HCT116 (cell line): ENCODE measurements around the gene TBXAS1. TPM values are rescaled to one million over a fixed set of nuclear protein-coding genes. Genes with fewer than 3 reads are reported as not detected.
"Not testable (repeated sequence)": the region's sequence is repeated elsewhere in the genome, so short reads cannot be mapped to it uniquely, and the experiment has no call there.

ENCODE experiments used
- ATAC-seq: fragments of 200-7000 bp; cut with Tn5 transposase; 2 replicates; pipeline ENCODE4 v1.9.1; 2020; ENCODE audit warnings: mild to moderate bottlenecking, moderate library complexity
- BruUV-seq: library from RNA; stranded (reverse); fragments of 400-500 nt; replicated peaks from 2 replicates; lab custom pipeline; 2021; lab: Mats Ljungman, UMichigan
- CTCF ChIA-PET: fragments of 300-600 bp; sonication (Branson Sonifier 250); formaldehyde crosslinking; loops from one replicate; lab custom pipeline; 2021; ENCODE audit warnings: antibody characterized with exemption; lab: Charles Lee
- POLR2A ChIA-PET: fragments of 300-600, 350-600 bp; sonication (Branson Sonifier 250); formaldehyde crosslinking; loops from one replicate; lab custom pipeline; 2021; ENCODE audit warnings: antibody characterized with exemption; lab: Charles Lee
- RAD21 ChIA-PET, 2 experiments: fragments of 300-600 bp; sonication (Branson Sonifier 250); formaldehyde crosslinking; loops; one replicate each; lab custom pipeline; 2023; ENCODE audit warnings: low total read pairs in 2 of 2; ENCODE audit not compliant: uncharacterized antibody in 2 of 2, unreplicated experiment in 2 of 2, low non-redundant PET in 1 of 2; lab: Charles Lee
- DNase-seq: peaks from one replicate; pipeline ENCODE4 v3.0.0-alpha.2; 2010; ENCODE audit warnings: low read depth, low spot score
- H2AFZ ChIP-seq: fragments of 200-600 bp; shearing (Covaris generic), sonication (generic); 2 replicates; pipeline ENCODE4 v1.6.1; 2017; ENCODE audit warnings: low read depth, mixed run types, mixed read lengths, antibody characterized with exemption, low read length; ENCODE audit not compliant: poor library complexity, severe bottlenecking
- H3K27ac ChIP-seq: 2 replicates; pipeline ENCODE4 v1.5.1; 2012; ENCODE audit warnings: low read depth, low read length
- H3K27me3 ChIP-seq: fragments of 200-600 bp; sonication (generic); 2 replicates; pipeline ENCODE4 v1.6.1; 2016; ENCODE audit warnings: mixed run types, low read length, mixed read lengths; ENCODE audit not compliant: insufficient read depth
- H3K36me3 ChIP-seq, 2 experiments: fragments of 200-500 bp in 1 of 2; fragments of 200-600 bp in 1 of 2; sonication (Bioruptor generic) in 1 of 2; sonication (generic) in 1 of 2; 2 replicates each; pipeline versions ENCODE4 v1.5.1 to v1.6.1; 2014 to 2016; ENCODE audit warnings: low read length in 2 of 2, inconsistent platforms in 1 of 2, mixed read lengths in 1 of 2, mixed run types in 1 of 2; ENCODE audit not compliant: insufficient read depth in 2 of 2, control insufficient read depth in 1 of 2
- H3K4me1 ChIP-seq, 2 experiments: fragments of 200-600 bp in 1 of 2; sonication (generic) in 1 of 2; 2 replicates each; pipeline versions ENCODE4 v1.5.1 to v1.6.1; 2012 to 2017; ENCODE audit warnings: low read length in 2 of 2, inconsistent platforms in 1 of 2, mild to moderate bottlenecking in 1 of 2, mixed read lengths in 1 of 2, mixed run types in 1 of 2, moderate library complexity in 1 of 2; ENCODE audit not compliant: insufficient read depth in 2 of 2, control insufficient read depth in 1 of 2
- H3K4me2 ChIP-seq: fragments of 200-600 bp; sonication (generic); 2 replicates; pipeline ENCODE4 v1.6.1; 2017; ENCODE audit warnings: mixed run types, low read length, mixed read lengths
- H3K4me3 ChIP-seq, 2 experiments: fragments of 200-600 bp in 1 of 2; sonication (generic) in 1 of 2; replicated peaks in 1 of 2; 2 replicates each; pipeline ENCODE4 v1.5.1; 2011 to 2016; ENCODE audit warnings: low read length in 2 of 2, control low read depth in 1 of 2, low read depth in 1 of 2, mild to moderate bottlenecking in 1 of 2, mixed read lengths in 1 of 2, mixed run types in 1 of 2
- H3K79me2 ChIP-seq: fragments of 200-600 bp; sonication (generic); 2 replicates; pipeline ENCODE4 v1.6.1; 2017; ENCODE audit warnings: mild to moderate bottlenecking, mixed run types, low read length, moderate library complexity, mixed read lengths; ENCODE audit not compliant: insufficient read depth
- H3K9ac ChIP-seq: fragments of 200-600 bp; sonication (generic); 2 replicates; pipeline ENCODE4 v1.6.1; 2016; ENCODE audit warnings: low read length, mixed read lengths
- H3K9me2 ChIP-seq: fragments of 200-600 bp; sonication (generic), shearing (Covaris generic); 2 replicates; pipeline ENCODE4 v1.6.1; 2017; ENCODE audit warnings: mixed run types, mild to moderate bottlenecking, moderate library complexity; ENCODE audit not compliant: insufficient read depth
- H3K9me3 ChIP-seq, 2 experiments: fragments of 200-500 bp in 1 of 2; fragments of 200-600 bp in 1 of 2; sonication (Bioruptor generic) in 1 of 2; sonication (generic) in 1 of 2; 2 replicates each; pipeline ENCODE4 v1.6.1; 2014 to 2017; ENCODE audit warnings: low read length in 2 of 2, mixed read lengths in 2 of 2, inconsistent platforms in 1 of 2, low read depth in 1 of 2, mild to moderate bottlenecking in 1 of 2, mixed run types in 1 of 2, moderate library complexity in 1 of 2; ENCODE audit not compliant: control insufficient read depth in 1 of 2, insufficient read depth in 1 of 2
- H4K20me1 ChIP-seq: fragments of 200-600 bp; sonication (generic), shearing (Covaris generic); 2 replicates; pipeline ENCODE4 v1.6.1; 2017; ENCODE audit warnings: mixed run types, mild to moderate bottlenecking, moderate library complexity; ENCODE audit not compliant: insufficient read depth
- CBX3 ChIP-seq: IDR thresholded peaks from 2 replicates; pipeline ENCODE4 v1.6.1; 2012; ENCODE audit warnings: low read depth
- CEBPB ChIP-seq: IDR thresholded peaks from 2 replicates; pipeline ENCODE4 v1.6.1; 2012; ENCODE audit warnings: low read depth
- EGR1 ChIP-seq: IDR thresholded peaks from 2 replicates; pipeline ENCODE4 v1.6.1; 2012; ENCODE audit warnings: low read depth
- EZH2 ChIP-seq: fragments of 200-600 bp; sonication (generic); IDR thresholded peaks from 2 replicates; pipeline ENCODE4 v1.6.1; 2017; ENCODE audit warnings: antibody characterized with exemption, mixed run types
- FOSL1 ChIP-seq: IDR thresholded peaks from 2 replicates; pipeline ENCODE4 v1.6.1; 2012; ENCODE audit warnings: low read depth
- JUND ChIP-seq: IDR thresholded peaks from 2 replicates; pipeline ENCODE4 v1.6.1; 2012
- POLR2AphosphoS5 ChIP-seq: IDR thresholded peaks from 2 replicates; pipeline ENCODE4 v1.6.1; 2011; ENCODE audit warnings: mild to moderate bottlenecking, low read depth, low read length, moderate library complexity
- SP1 ChIP-seq: IDR thresholded peaks from 2 replicates; pipeline ENCODE4 v1.6.1; 2012; ENCODE audit warnings: low read depth
- SRF ChIP-seq: IDR thresholded peaks from 2 replicates; pipeline ENCODE4 v1.6.1; 2012; ENCODE audit warnings: low read depth
- TCF7L2 ChIP-seq: IDR thresholded peaks from 2 replicates; pipeline ENCODE4 v1.7.0; 2011; ENCODE audit warnings: borderline replicate concordance, inconsistent platforms; ENCODE audit not compliant: insufficient read depth, insufficient read length; ENCODE audit errors: extremely low read depth
- YY1 ChIP-seq: IDR thresholded peaks from 2 replicates; pipeline ENCODE4 v1.6.1; 2011; ENCODE audit warnings: low read length, low read depth, moderate library complexity, mild to moderate bottlenecking; ENCODE audit not compliant: insufficient replicate concordance; ENCODE audit errors: extremely low read depth
- ZFX ChIP-seq: fragments of 450-650 bp; IDR thresholded peaks from 2 replicates; pipeline ENCODE4 v1.6.1; 2017
- ZNF274 ChIP-seq: fragments of 200-500 bp; sonication (Bioruptor generic); IDR thresholded peaks from 2 replicates; pipeline ENCODE4 v1.6.1; 2014; ENCODE audit warnings: mild to moderate bottlenecking, low read depth, low read length, inconsistent platforms
- intact Hi-C: fragments of 100-400 bp; cut with micrococcal nuclease; formaldehyde crosslinking; loops from 2 replicates; pipeline ENCODE4 v1.10.0; 2022
- total RNA-seq: library from RNA; stranded (reverse); gene quantifications from one replicate; pipeline ENCODE4 v1.2.1, GENCODE V29; 2021; ENCODE audit not compliant: unreplicated experiment
- TF ChIP-seq, protein P1 (sequence below): IDR thresholded peaks from 2 replicates; pipeline ENCODE4 v1.6.1; 2012

The TBXAS1 gene
- total RNA-seq, 1 experiment from 2014 or later = 1.4 TPM

- no peak for TF ChIP-seq TCF7L2
- no peak for TF ChIP-seq JUND
- no peak for TF ChIP-seq CEBPB
- no peak for TF ChIP-seq SRF
- no peak for TF ChIP-seq POLR2AphosphoS5
- TF ChIP-seq CBX3 = no peak
- TF ChIP-seq YY1 = no peak
- no peak for TF ChIP-seq FOSL1
- TF ChIP-seq SP1 = no peak
- TF ChIP-seq EGR1 = no peak
- TF ChIP-seq EZH2 = no peak
- no peak for TF ChIP-seq ZFX
- TF ChIP-seq ZNF274 = no peak
- TF ChIP-seq, protein P1, sequence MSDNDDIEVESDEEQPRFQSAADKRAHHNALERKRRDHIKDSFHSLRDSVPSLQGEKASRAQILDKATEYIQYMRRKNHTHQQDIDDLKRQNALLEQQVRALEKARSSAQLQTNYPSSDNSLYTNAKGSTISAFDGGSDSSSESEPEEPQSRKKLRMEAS = no peak
These were observed 13.5 kb downstream of the TBXAS1 start (continued) for GRCh38 chr7:139842401-139843210.

GRCh38 chr7:139843211-139843537 is 14.1 kb downstream of the TBXAS1 start:
- BruUV-seq, H2AFZ ChIP-seq, H3K79me2 ChIP-seq, H3K4me2 ChIP-seq, DNase-seq, RAD21 ChIA-PET, ATAC-seq, POLR2A ChIA-PET, H3K4me3 ChIP-seq, H3K4me1 ChIP-seq, H3K9me2 ChIP-seq, intact Hi-C loops, H3K36me3 ChIP-seq, H3K9me3 ChIP-seq, CTCF ChIA-PET, H4K20me1 ChIP-seq, H3K27ac ChIP-seq, H3K9ac ChIP-seq, H3K27me3 ChIP-seq: not testable (repeated sequence)
